Thyroid gland (tissue), 4 donors: Measurements from ENCODE around the gene DKK3.

ENCODE experiments used
- POLR2A ChIP-seq, 2 donors: fragments of 450-650 bp; IDR thresholded peaks; one replicate each; pipeline ENCODE4 v1.6.1; 2017; ENCODE audit warnings: antibody characterized with exemption in 2 of 2, mild to moderate bottlenecking in 2 of 2, moderate library complexity in 1 of 2
- TF ChIP-seq, protein P1 (sequence below), 6 experiments: fragments of 200-600 bp in 3 of 6; fragments of 450-650 bp in 3 of 6; sonication (generic) in 3 of 6; IDR thresholded peaks; one replicate each; pipeline ENCODE4 v1.5.1; 2016 to 2019; ENCODE audit warnings: antibody characterized with exemption in 6 of 6, mild to moderate bottlenecking in 2 of 6, inconsistent platforms in 1 of 6, moderate library complexity in 1 of 6

DNA sequence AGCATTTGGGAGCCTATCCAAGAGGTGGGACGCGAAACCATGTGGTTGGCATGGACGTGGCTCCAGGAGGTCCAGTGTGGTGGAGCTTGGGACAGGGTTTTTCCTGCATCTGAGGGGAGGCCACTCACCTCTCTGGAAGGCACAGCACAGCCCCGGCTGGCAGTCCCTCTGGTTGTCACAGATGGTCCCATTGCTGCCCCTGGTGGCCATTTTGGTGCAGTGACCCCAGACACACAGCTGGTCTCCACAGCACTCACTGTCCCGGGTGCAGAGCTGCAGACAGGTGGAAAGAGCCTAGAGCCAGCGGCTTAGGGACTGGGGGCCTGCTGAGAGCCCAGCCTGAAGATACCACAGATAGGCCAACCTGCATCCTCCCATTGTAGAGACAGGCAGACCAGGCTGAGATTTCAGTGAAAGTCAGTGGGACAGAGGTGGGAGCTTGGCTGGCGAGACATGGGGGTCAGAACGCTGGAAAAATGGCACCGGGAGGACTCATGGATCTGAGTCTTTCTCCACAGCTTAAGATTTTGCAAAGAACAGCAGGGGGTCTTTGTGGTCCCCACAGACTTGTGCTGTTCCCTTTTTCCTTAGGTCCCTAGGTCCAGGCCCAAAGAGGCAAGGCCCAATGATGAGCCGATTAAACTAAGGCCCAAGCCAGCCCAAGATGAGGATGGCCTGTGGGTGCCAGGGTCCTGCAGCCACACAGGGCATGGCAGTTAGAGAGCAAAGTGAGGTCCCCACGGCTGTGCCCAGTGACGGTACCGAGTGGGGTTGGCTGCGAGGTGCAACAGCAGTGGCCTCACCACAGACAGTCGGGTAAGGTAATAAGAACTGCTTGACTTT is 41.4 kb downstream of the DKK3 start:
- TF ChIP-seq, protein P1, sequence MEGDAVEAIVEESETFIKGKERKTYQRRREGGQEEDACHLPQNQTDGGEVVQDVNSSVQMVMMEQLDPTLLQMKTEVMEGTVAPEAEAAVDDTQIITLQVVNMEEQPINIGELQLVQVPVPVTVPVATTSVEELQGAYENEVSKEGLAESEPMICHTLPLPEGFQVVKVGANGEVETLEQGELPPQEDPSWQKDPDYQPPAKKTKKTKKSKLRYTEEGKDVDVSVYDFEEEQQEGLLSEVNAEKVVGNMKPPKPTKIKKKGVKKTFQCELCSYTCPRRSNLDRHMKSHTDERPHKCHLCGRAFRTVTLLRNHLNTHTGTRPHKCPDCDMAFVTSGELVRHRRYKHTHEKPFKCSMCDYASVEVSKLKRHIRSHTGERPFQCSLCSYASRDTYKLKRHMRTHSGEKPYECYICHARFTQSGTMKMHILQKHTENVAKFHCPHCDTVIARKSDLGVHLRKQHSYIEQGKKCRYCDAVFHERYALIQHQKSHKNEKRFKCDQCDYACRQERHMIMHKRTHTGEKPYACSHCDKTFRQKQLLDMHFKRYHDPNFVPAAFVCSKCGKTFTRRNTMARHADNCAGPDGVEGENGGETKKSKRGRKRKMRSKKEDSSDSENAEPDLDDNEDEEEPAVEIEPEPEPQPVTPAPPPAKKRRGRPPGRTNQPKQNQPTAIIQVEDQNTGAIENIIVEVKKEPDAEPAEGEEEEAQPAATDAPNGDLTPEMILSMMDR (IDR thresholded peaks at IDR 0.05), result peak; percentile 41 to 83 (median 69)
- no peak for TF ChIP-seq POLR2A (IDR thresholded peaks at IDR 0.05)
